Measurements from ENCODE around the gene CIPC. TPM values are rescaled to one million over a fixed set of nuclear protein-coding genes. Genes with fewer than 3 reads are reported as not detected.

The CIPC gene
- total RNA-seq, 2 donors from 2014 or later, result 11.2 to 13.4 TPM

GRCh38 chr14:77063571-77064171, 34.4 kb upstream of the CIPC start:
- ATAC-seq, result no peak
- H3K9me3 ChIP-seq (ENCODE audit: control insufficient read depth, low read length, poor library complexity, severe bottlenecking), result no peaks in the 10 kb centered on the region
- Mint-ChIP-seq H3K27me3 (peaks cover 7% of the 10 kb centered on the region), H3K4me1 (peaks cover 11% of the 10 kb centered on the region), H3K36me3 (ENCODE audit: low read depth) (no peaks in the 10 kb centered on the region), H3K4me3 (no peak overlapping the region), H3K27ac (no peak overlapping the region)
- DNase-seq, result no peak

GRCh38 chr14:77064521-77065178, 33.4 kb upstream of the CIPC start:
- H3K36me3 Mint-ChIP-seq (ENCODE audit: low read depth), result no peaks in the 10 kb centered on the region
- no peak overlapping the region for H3K27ac Mint-ChIP-seq
- peaks cover 11% of the 10 kb centered on the region for H3K27me3 Mint-ChIP-seq
- peaks cover 5% of the 10 kb centered on the region for H3K4me1 Mint-ChIP-seq
- H3K9me3 ChIP-seq (ENCODE audit: control insufficient read depth, low read length, poor library complexity, severe bottlenecking), result no peaks in the 10 kb centered on the region
- ATAC-seq (no peak), DNase-seq (no peak)
- H3K4me3 Mint-ChIP-seq, result no peak overlapping the region

GRCh38 chr14:77065851-77066577, 32.0 kb upstream of the CIPC start:
- ATAC-seq, result no peak
- no peaks in the 10 kb centered on the region for H3K9me3 ChIP-seq (ENCODE audit: control insufficient read depth, low read length, poor library complexity, severe bottlenecking)
- peaks cover 5% of the 10 kb centered on the region for H3K4me1 Mint-ChIP-seq
- DNase-seq, result no peak
- peaks cover 11% of the 10 kb centered on the region for H3K27me3 Mint-ChIP-seq
- H3K36me3 Mint-ChIP-seq (ENCODE audit: low read depth), result no peaks in the 10 kb centered on the region
- no peak overlapping the region for H3K4me3 Mint-ChIP-seq
- peak overlapping the region; percentile 27 for H3K27ac Mint-ChIP-seq

- no peak overlapping the region for H3K4me3 Mint-ChIP-seq
- H3K27ac Mint-ChIP-seq, result peak overlapping the region; percentile 27
- no peaks in the 10 kb centered on the region for H3K36me3 Mint-ChIP-seq (ENCODE audit: low read depth)
- no peak for ATAC-seq
- H3K4me1 Mint-ChIP-seq, result peaks cover 7% of the 10 kb centered on the region
- H3K9me3 ChIP-seq (ENCODE audit: control insufficient read depth, low read length, poor library complexity, severe bottlenecking), result no peaks in the 10 kb centered on the region
- peaks cover 11% of the 10 kb centered on the region for H3K27me3 Mint-ChIP-seq
- DNase-seq, result no peak
These were observed 31.4 kb upstream of the CIPC start for GRCh38 chr14:77066578-77067172.

- Mint-ChIP-seq H3K36me3 (ENCODE audit: low read depth) (no peaks in the 10 kb centered on the region), H3K4me3 (no peak overlapping the region), H3K27ac (no peak overlapping the region), H3K4me1 (peaks cover 7% of the 10 kb centered on the region), H3K27me3 (peaks cover 11% of the 10 kb centered on the region)
- ATAC-seq (peak; percentile 79), DNase-seq (peak; percentile 34 to 57 (median 42))
- no peaks in the 10 kb centered on the region for H3K9me3 ChIP-seq (ENCODE audit: control insufficient read depth, low read length, poor library complexity, severe bottlenecking)
These were observed 30.2 kb upstream of the CIPC start for GRCh38 chr14:77067632-77068516.

- no peaks in the 10 kb centered on the region for H3K9me3 ChIP-seq (ENCODE audit: control insufficient read depth, low read length, poor library complexity, severe bottlenecking)
- DNase-seq (no peak), ATAC-seq (no peak)
- H3K4me1 Mint-ChIP-seq, result peaks cover 7% of the 10 kb centered on the region
- no peak overlapping the region for H3K27ac Mint-ChIP-seq
- no peaks in the 10 kb centered on the region for H3K36me3 Mint-ChIP-seq (ENCODE audit: low read depth)
- H3K27me3 Mint-ChIP-seq, result peaks cover 11% of the 10 kb centered on the region
- no peak overlapping the region for H3K4me3 Mint-ChIP-seq
These were observed 29.4 kb upstream of the CIPC start for GRCh38 chr14:77068517-77069200.

GRCh38 chr14:77069551-77069950, 28.5 kb upstream of the CIPC start:
- DNase-seq, result no peak
- ATAC-seq, result no peak
- Mint-ChIP-seq H3K4me3 (no peak overlapping the region), H3K36me3 (ENCODE audit: low read depth) (no peaks in the 10 kb centered on the region), H3K27ac (no peak overlapping the region), H3K27me3 (peaks cover 11% of the 10 kb centered on the region), H3K4me1 (peaks cover 7% of the 10 kb centered on the region)
- no peaks in the 10 kb centered on the region for H3K9me3 ChIP-seq (ENCODE audit: control insufficient read depth, low read length, poor library complexity, severe bottlenecking)

- no peak for ATAC-seq
- H3K27ac Mint-ChIP-seq, result no peak overlapping the region
These were observed 26.1 kb upstream of the CIPC start for GRCh38 chr14:77071938-77072388.

GRCh38 chr14:77074969-77075368, 23.1 kb upstream of the CIPC start:
- no peak for ATAC-seq
- H3K9me3 ChIP-seq (ENCODE audit: control insufficient read depth, low read length, poor library complexity, severe bottlenecking), result no peaks in the 10 kb centered on the region
- Mint-ChIP-seq H3K4me1 (peaks cover 2% of the 10 kb centered on the region), H3K36me3 (ENCODE audit: low read depth) (no peaks in the 10 kb centered on the region), H3K4me3 (no peak overlapping the region), H3K27ac (no peak overlapping the region), H3K27me3 (no peaks in the 10 kb centered on the region)
- DNase-seq, result no peak

More at GRCh38 chr14:77071938-77072388, 26.1 kb upstream of the CIPC start:
- H3K4me3 Mint-ChIP-seq, result no peak overlapping the region
- no peaks in the 10 kb centered on the region for H3K9me3 ChIP-seq (ENCODE audit: control insufficient read depth, low read length, poor library complexity, severe bottlenecking)
- peaks cover 5% of the 10 kb centered on the region for H3K4me1 Mint-ChIP-seq
- H3K27me3 Mint-ChIP-seq, result peaks cover 11% of the 10 kb centered on the region
- H3K36me3 Mint-ChIP-seq (ENCODE audit: low read depth), result no peaks in the 10 kb centered on the region
- no peak for DNase-seq

GRCh38 chr14:77076113-77076631, 21.9 kb upstream of the CIPC start:
- Mint-ChIP-seq H3K4me3 (no peak overlapping the region), H3K27me3 (no peaks in the 10 kb centered on the region), H3K27ac (no peak overlapping the region), H3K4me1 (peaks cover 1% of the 10 kb centered on the region), H3K36me3 (ENCODE audit: low read depth) (no peaks in the 10 kb centered on the region)
- H3K9me3 ChIP-seq (ENCODE audit: control insufficient read depth, low read length, poor library complexity, severe bottlenecking), result no peaks in the 10 kb centered on the region
- DNase-seq (no peak), ATAC-seq (no peak)

- Mint-ChIP-seq H3K36me3 (ENCODE audit: low read depth) (no peaks in the 10 kb centered on the region), H3K27me3 (no peaks in the 10 kb centered on the region), H3K27ac (no peak overlapping the region), H3K4me3 (no peak overlapping the region), H3K4me1 (no peaks in the 10 kb centered on the region)
- no peaks in the 10 kb centered on the region for H3K9me3 ChIP-seq (ENCODE audit: control insufficient read depth, low read length, poor library complexity, severe bottlenecking)
- ATAC-seq (no peak), DNase-seq (no peak)
These were observed 21.0 kb upstream of the CIPC start for GRCh38 chr14:77077040-77077439.

- Mint-ChIP-seq H3K27ac (peak overlapping the region; percentile 95), H3K27me3 (no peaks in the 10 kb centered on the region), H3K4me3 (no peak overlapping the region), H3K36me3 (ENCODE audit: low read depth) (no peaks in the 10 kb centered on the region), H3K4me1 (peaks cover 20% of the 10 kb centered on the region)
- no peak for ATAC-seq
- H3K9me3 ChIP-seq (ENCODE audit: control insufficient read depth, low read length, poor library complexity, severe bottlenecking), result no peaks in the 10 kb centered on the region
- no peak for DNase-seq
These were observed 15.7 kb upstream of the CIPC start for GRCh38 chr14:77082356-77082755.
